ENCODE results near the gene SSX5. TPM values are rescaled to one million over a fixed set of nuclear protein-coding genes. Genes with fewer than 3 reads are reported as not detected.
A peak's percentile ranks its signal among the peaks of the same experiment; 100 is the strongest.
"Not testable (repeated sequence)": the region's sequence is repeated elsewhere in the genome, so short reads cannot be mapped to it uniquely, and the experiment has no call there.

The SSX5 gene
- total RNA-seq (2014; rRNA removed; shearing (Covaris generic)): not detected in 2 replicates
- not detected in 2 replicates for total RNA-seq (2022)
- percentile 9 among the genes with signal in this experiment for Bru-seq, nascent RNA
- not detected for BruChase-seq, experiment 1, labeled RNA remaining after a 6-hour chase
- not detected for BruChase-seq, experiment 2, labeled RNA remaining after a 2-hour chase
- long read RNA-seq: 0 reads

- Histone ChIP-seq H2AFZ (ENCODE audit: low read length) (no peak within 1 kb of the TSS), H3K9me2 (ENCODE audit: insufficient read depth, low read length) (no peaks in the 10 kb centered on the region), H3K4me2 (ENCODE audit: low read length) (no peak within 1 kb of the TSS), H3K36me3 (ENCODE audit: insufficient read depth, low read length) (no peaks in the 10 kb centered on the region), H3K27ac (ENCODE audit: low read depth, low read length, poor library complexity, severe bottlenecking) (no peak within 1 kb of the TSS), H3K4me3 (ENCODE audit: low read depth, low read length, poor library complexity, severe bottlenecking) (no peak within 1 kb of the TSS), H3K79me2 (ENCODE audit: insufficient read depth, low read depth, low read length) (no peaks in the 10 kb centered on the region), H4K20me1 (ENCODE audit: insufficient read depth, low read length) (no peaks in the 10 kb centered on the region), H3K4me1 (ENCODE audit: insufficient read depth, low read length, poor library complexity, severe bottlenecking) (no peaks in the 10 kb centered on the region), H3K9me3 (ENCODE audit: low read length) (no peaks in the 10 kb centered on the region)
- intact Hi-C loops (cut with micrococcal nuclease; ENCODE audit: unreplicated experiment): no loop called here
- CTCF ChIA-PET (ENCODE audit: unreplicated experiment): no interaction called here
- POLR2A ChIA-PET: no interaction called here
- TF ChIP-seq CTCF (conservative IDR thresholded peaks at IDR 0.05; ENCODE audit: low read length) (no peak), EZH2phosphoT487 (IDR thresholded peaks at IDR 0.05; ENCODE audit: borderline replicate concordance, low read depth, low read length) (no peak)
- no TSS peak for BruUV-seq (replicated peaks)
- no peak for DNase-seq (ENCODE audit: low spot score)
Observed at GRCh38 chrX:48196745-48197201, at the start of gene SSX5. Gene SSX5 (minus strand): TSS chrX:48196795. CDS start chrX:48195358, 1,437 bp downstream.

- DNase-seq (ENCODE audit: low spot score); H3K9me2 ChIP-seq (ENCODE audit: insufficient read depth, low read length); H3K4me1 ChIP-seq (ENCODE audit: insufficient read depth, low read length, poor library complexity, severe bottlenecking); H3K36me3 ChIP-seq (ENCODE audit: insufficient read depth, low read length); H3K4me3 ChIP-seq (ENCODE audit: low read depth, low read length, poor library complexity, severe bottlenecking); H2AFZ ChIP-seq (ENCODE audit: low read length); H3K9me3 ChIP-seq (ENCODE audit: low read length); CTCF ChIA-PET (ENCODE audit: unreplicated experiment); H3K4me2 ChIP-seq (ENCODE audit: low read length); BruUV-seq (replicated peaks); H3K27ac ChIP-seq (ENCODE audit: low read depth, low read length, poor library complexity, severe bottlenecking); H4K20me1 ChIP-seq (ENCODE audit: insufficient read depth, low read length); intact Hi-C loops (cut with micrococcal nuclease; ENCODE audit: unreplicated experiment); H3K79me2 ChIP-seq (ENCODE audit: insufficient read depth, low read depth, low read length): not testable (repeated sequence)
- POLR2A ChIA-PET: interaction anchor here (1.0 kb wide), 1 partner anchor 18 kb away, joined by 3 read pairs; no protein-coding TSS in a partner anchor
Observed at GRCh38 chrX:48224196-48224595, 27.6 kb upstream of the SSX5 start.

GRCh38 chrX:48214341-48214740 lies 17.7 kb upstream of the SSX5 start:
- H3K4me1 ChIP-seq (ENCODE audit: insufficient read depth, low read length, poor library complexity, severe bottlenecking); H3K4me2 ChIP-seq (ENCODE audit: low read length); POLR2A ChIA-PET; H2AFZ ChIP-seq (ENCODE audit: low read length); H4K20me1 ChIP-seq (ENCODE audit: insufficient read depth, low read length); H3K4me3 ChIP-seq (ENCODE audit: low read depth, low read length, poor library complexity, severe bottlenecking); H3K27ac ChIP-seq (ENCODE audit: low read depth, low read length, poor library complexity, severe bottlenecking); H3K9me3 ChIP-seq (ENCODE audit: low read length); CTCF ChIA-PET (ENCODE audit: unreplicated experiment); intact Hi-C loops (cut with micrococcal nuclease; ENCODE audit: unreplicated experiment); BruUV-seq (replicated peaks); H3K9me2 ChIP-seq (ENCODE audit: insufficient read depth, low read length); H3K36me3 ChIP-seq (ENCODE audit: insufficient read depth, low read length); DNase-seq (ENCODE audit: low spot score); H3K79me2 ChIP-seq (ENCODE audit: insufficient read depth, low read depth, low read length): not testable (repeated sequence)

GRCh38 chrX:48190024-48190423 lies 6.6 kb downstream of the SSX5 start:
- H3K27ac ChIP-seq (ENCODE audit: low read depth, low read length, poor library complexity, severe bottlenecking); BruUV-seq (replicated peaks); H3K9me2 ChIP-seq (ENCODE audit: insufficient read depth, low read length); H2AFZ ChIP-seq (ENCODE audit: low read length); DNase-seq (ENCODE audit: low spot score); H3K79me2 ChIP-seq (ENCODE audit: insufficient read depth, low read depth, low read length); H3K36me3 ChIP-seq (ENCODE audit: insufficient read depth, low read length); H3K4me1 ChIP-seq (ENCODE audit: insufficient read depth, low read length, poor library complexity, severe bottlenecking); H3K9me3 ChIP-seq (ENCODE audit: low read length); H3K4me2 ChIP-seq (ENCODE audit: low read length); intact Hi-C loops (cut with micrococcal nuclease; ENCODE audit: unreplicated experiment); H4K20me1 ChIP-seq (ENCODE audit: insufficient read depth, low read length); POLR2A ChIA-PET; H3K4me3 ChIP-seq (ENCODE audit: low read depth, low read length, poor library complexity, severe bottlenecking); CTCF ChIA-PET (ENCODE audit: unreplicated experiment): not testable (repeated sequence)

GRCh38 chrX:48181882-48182281 lies 14.7 kb downstream of the SSX5 start:
- POLR2A ChIA-PET: not testable (repeated sequence)

More at GRCh38 chrX:48181882-48182281, 14.7 kb downstream of the SSX5 start:
- H3K4me2 ChIP-seq (ENCODE audit: low read length); H3K36me3 ChIP-seq (ENCODE audit: insufficient read depth, low read length); H2AFZ ChIP-seq (ENCODE audit: low read length); CTCF ChIA-PET (ENCODE audit: unreplicated experiment); DNase-seq (ENCODE audit: low spot score); H3K4me1 ChIP-seq (ENCODE audit: insufficient read depth, low read length, poor library complexity, severe bottlenecking); H3K4me3 ChIP-seq (ENCODE audit: low read depth, low read length, poor library complexity, severe bottlenecking); BruUV-seq (replicated peaks); intact Hi-C loops (cut with micrococcal nuclease; ENCODE audit: unreplicated experiment); H3K79me2 ChIP-seq (ENCODE audit: insufficient read depth, low read depth, low read length); H4K20me1 ChIP-seq (ENCODE audit: insufficient read depth, low read length); H3K27ac ChIP-seq (ENCODE audit: low read depth, low read length, poor library complexity, severe bottlenecking); H3K9me2 ChIP-seq (ENCODE audit: insufficient read depth, low read length); H3K9me3 ChIP-seq (ENCODE audit: low read length): not testable (repeated sequence)

All from OCI-LY7 (cell line).